ENCODE data around the gene TBX21.

DNA sequence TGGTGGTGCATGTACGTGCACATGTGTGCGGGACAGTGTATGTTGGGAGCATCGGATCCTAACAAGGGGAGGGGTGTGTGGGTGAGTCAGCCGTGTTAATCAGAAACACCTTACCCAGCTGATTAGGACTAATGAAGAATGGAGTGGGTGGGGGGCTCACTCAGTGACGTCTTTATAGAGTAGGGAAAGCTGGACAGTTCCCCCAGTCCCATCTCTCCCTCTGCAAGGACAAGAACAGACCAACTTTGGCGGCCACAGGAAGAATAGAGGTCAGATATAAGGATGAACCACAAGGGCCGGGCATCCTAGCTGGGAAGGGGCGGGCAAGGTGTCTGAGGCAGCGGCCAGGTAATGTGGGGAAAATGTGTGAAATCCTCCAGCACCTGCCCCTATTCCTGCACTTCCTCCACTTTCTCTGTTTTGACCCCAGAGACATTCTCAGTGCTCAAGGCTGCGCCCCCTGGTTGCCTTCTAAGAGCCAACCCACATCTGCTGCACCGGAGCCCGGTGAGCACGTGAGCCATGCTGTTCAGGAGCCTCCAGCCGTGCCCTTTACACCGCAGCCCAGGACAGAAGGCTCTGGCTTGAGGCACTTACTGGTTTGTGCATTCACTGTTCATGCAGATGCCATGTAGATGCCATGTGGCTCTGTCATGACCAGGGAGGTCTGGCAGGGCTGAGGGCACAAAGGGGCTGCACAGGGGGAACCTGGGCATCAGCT is 18.9 kb upstream of the TBX21 start:
- TF ChIP-seq, protein P1, sequence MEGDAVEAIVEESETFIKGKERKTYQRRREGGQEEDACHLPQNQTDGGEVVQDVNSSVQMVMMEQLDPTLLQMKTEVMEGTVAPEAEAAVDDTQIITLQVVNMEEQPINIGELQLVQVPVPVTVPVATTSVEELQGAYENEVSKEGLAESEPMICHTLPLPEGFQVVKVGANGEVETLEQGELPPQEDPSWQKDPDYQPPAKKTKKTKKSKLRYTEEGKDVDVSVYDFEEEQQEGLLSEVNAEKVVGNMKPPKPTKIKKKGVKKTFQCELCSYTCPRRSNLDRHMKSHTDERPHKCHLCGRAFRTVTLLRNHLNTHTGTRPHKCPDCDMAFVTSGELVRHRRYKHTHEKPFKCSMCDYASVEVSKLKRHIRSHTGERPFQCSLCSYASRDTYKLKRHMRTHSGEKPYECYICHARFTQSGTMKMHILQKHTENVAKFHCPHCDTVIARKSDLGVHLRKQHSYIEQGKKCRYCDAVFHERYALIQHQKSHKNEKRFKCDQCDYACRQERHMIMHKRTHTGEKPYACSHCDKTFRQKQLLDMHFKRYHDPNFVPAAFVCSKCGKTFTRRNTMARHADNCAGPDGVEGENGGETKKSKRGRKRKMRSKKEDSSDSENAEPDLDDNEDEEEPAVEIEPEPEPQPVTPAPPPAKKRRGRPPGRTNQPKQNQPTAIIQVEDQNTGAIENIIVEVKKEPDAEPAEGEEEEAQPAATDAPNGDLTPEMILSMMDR (IDR thresholded peaks at IDR 0.05), result no peak
- TF ChIP-seq POLR2AphosphoS5 (IDR thresholded peaks at IDR 0.05) (no peak), POLR2A (IDR thresholded peaks at IDR 0.05) (no peak)

All from breast epithelium (tissue), 3 donors.